Body of pancreas (tissue), 4 donors: ENCODE results near the gene PPP3CB. TPM values are rescaled to one million over a fixed set of nuclear protein-coding genes. Genes with fewer than 3 reads are reported as not detected.

ENCODE experiments used
- ATAC-seq: fragments of 150-250 bp; one replicate; pipeline ENCODE4 v1.9.1; 2016
- DNase-seq, 4 donors: peaks; one replicate each; pipeline ENCODE4 v3.0.0-alpha.2; 2019
- H3K27ac ChIP-seq, 4 donors: fragments of 200-600 bp; sonication (generic); 1 replicate in 3 of 4; 2 replicates in 1 of 4; pipeline versions ENCODE4 v1.5.1 to v1.6.1; 2016 to 2019; ENCODE audit warnings: mild to moderate bottlenecking in 1 of 4, mixed read lengths in 1 of 4, moderate library complexity in 1 of 4
- H3K27me3 ChIP-seq, 2 donors: fragments of 200-600 bp; sonication (generic); one replicate each; pipeline ENCODE4 v1.6.0; 2016; ENCODE audit warnings: mild to moderate bottlenecking in 1 of 2
- H3K36me3 ChIP-seq, 2 donors: fragments of 200-600 bp; sonication (generic); replicated peaks in 1 of 2; 2 replicates each; pipeline ENCODE4 v1.5.1; 2016; ENCODE audit warnings: low read depth in 2 of 2; ENCODE audit not compliant: insufficient read depth in 1 of 2
- H3K4me1 ChIP-seq: fragments of 200-600 bp; sonication (generic); one replicate; pipeline ENCODE4 v1.6.0; 2016
- H3K4me3 ChIP-seq, 2 donors: fragments of 200-600 bp; sonication (generic); 1 replicate in 1 of 2; 2 replicates in 1 of 2; pipeline ENCODE4 v1.5.1; 2016 to 2019
- H3K9me3 ChIP-seq, 3 donors: fragments of 200-600 bp; sonication (generic); 1 replicate in 2 of 3; 2 replicates in 1 of 3; pipeline ENCODE4 v1.5.1; 2016
- POLR2A ChIP-seq, 3 donors: fragments of 450-650 bp; IDR thresholded peaks; one replicate each; pipeline ENCODE4 v1.6.1; 2016; ENCODE audit warnings: antibody characterized with exemption in 3 of 3, mild to moderate bottlenecking in 2 of 3
- WGBS, 2 donors: methylation state at CpG; one replicate each; pipeline ENCODE4 v1.1.5; 2017; 5-methylcytosine and 5-hydroxymethylcytosine counted together
- intact Hi-C: fragments of 100-400 bp; cut with DNase I; formaldehyde crosslinking; loops from one replicate; pipeline ENCODE4 v1.15.1; 2023
- total RNA-seq, 2 donors: library from RNA; depleted of rRNA; stranded (reverse); fragments of >200 nt; gene quantifications; one replicate each; pipeline ENCODE4 v1.1.0, GENCODE V29; 2016
- TF ChIP-seq, protein P1 (sequence below), 7 experiments: fragments of 450-650 bp in 4 of 7; fragments of 200-600 bp in 3 of 7; sonication (generic) in 3 of 7; IDR thresholded peaks; one replicate each; pipeline ENCODE4 v1.5.1; 2016 to 2019; ENCODE audit warnings: antibody characterized with exemption in 7 of 7

Gene PPP3CB
- total RNA-seq, 2 donors from 2014 or later: 20.4 to 27.5 TPM

GRCh38 chr10:73493781-73494180 lies 2.0 kb downstream of the PPP3CB start:
- intact Hi-C loops: no loop called here
- Histone ChIP-seq H3K4me3 (no peak overlapping the region), H3K4me1 (peaks cover 38% of the 10 kb centered on the region), H3K27ac (no peak overlapping the region), H3K9me3 (no peaks in the 10 kb centered on the region), H3K36me3 (peaks cover 0 to 7% of the 10 kb centered on the region in 2 donors), H3K27me3 (no peaks in the 10 kb centered on the region)
- no peak for DNase-seq
- no peak for TF ChIP-seq POLR2A (IDR thresholded peaks at IDR 0.05)
- TF ChIP-seq, protein P1, sequence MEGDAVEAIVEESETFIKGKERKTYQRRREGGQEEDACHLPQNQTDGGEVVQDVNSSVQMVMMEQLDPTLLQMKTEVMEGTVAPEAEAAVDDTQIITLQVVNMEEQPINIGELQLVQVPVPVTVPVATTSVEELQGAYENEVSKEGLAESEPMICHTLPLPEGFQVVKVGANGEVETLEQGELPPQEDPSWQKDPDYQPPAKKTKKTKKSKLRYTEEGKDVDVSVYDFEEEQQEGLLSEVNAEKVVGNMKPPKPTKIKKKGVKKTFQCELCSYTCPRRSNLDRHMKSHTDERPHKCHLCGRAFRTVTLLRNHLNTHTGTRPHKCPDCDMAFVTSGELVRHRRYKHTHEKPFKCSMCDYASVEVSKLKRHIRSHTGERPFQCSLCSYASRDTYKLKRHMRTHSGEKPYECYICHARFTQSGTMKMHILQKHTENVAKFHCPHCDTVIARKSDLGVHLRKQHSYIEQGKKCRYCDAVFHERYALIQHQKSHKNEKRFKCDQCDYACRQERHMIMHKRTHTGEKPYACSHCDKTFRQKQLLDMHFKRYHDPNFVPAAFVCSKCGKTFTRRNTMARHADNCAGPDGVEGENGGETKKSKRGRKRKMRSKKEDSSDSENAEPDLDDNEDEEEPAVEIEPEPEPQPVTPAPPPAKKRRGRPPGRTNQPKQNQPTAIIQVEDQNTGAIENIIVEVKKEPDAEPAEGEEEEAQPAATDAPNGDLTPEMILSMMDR (IDR thresholded peaks at IDR 0.05): no peak
- ATAC-seq: no peak
- WGBS, 2 donors: 36 to 45% methylated on average over 2 of the region's 2 CpGs

DNA sequence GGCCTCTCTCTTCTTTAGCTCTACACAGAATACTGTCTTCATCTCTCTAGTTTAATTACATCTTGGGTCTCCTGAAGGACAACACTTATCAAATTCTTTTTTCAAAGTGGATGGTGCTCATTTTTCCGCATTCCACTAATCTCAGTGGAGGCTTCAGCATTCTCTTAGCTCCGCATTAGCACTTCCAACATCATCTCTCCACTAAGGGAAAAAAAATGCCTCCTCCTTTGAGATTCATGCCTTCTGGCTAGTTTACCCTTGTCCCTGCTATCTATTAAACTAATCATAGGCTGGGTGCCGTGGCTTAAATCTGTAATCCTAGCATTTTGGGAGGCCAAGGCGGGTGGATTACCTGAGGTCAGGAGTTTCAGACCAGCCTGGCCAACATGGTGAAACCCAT lies 9.2 kb downstream of the PPP3CB start:
- no peak for TF ChIP-seq POLR2A (IDR thresholded peaks at IDR 0.05)
- TF ChIP-seq, protein P1 (IDR thresholded peaks at IDR 0.05): no peak
- DNase-seq (no peak), ATAC-seq (no peak)
- Histone ChIP-seq H3K9me3 (no peaks in the 10 kb centered on the region), H3K4me1 (peaks cover 6% of the 10 kb centered on the region), H3K36me3 (peaks cover 0 to 2% of the 10 kb centered on the region in 2 donors), H3K27ac (no peak overlapping the region), H3K4me3 (no peak overlapping the region), H3K27me3 (no peaks in the 10 kb centered on the region)
- WGBS, 2 donors: 95 to 96% methylated on average over 4 of the region's 4 CpGs
- intact Hi-C loops: no loop called here

- no peak overlapping the region for H3K4me3 ChIP-seq
- H3K27ac ChIP-seq: no peak overlapping the region
- peaks cover 0 to 2% of the 10 kb centered on the region in 2 donors for H3K36me3 ChIP-seq
- no peak for DNase-seq
- no peak for ATAC-seq
- H3K27me3 ChIP-seq: no peaks in the 10 kb centered on the region
- H3K9me3 ChIP-seq: no peaks in the 10 kb centered on the region
- H3K4me1 ChIP-seq: peaks cover 6% of the 10 kb centered on the region
- intact Hi-C loops: no loop called here
- TF ChIP-seq, protein P1 (IDR thresholded peaks at IDR 0.05): no peak
- no peak for TF ChIP-seq POLR2A (IDR thresholded peaks at IDR 0.05)
- 70 to 78% methylated on average over 1 of the region's 1 CpG for WGBS, 2 donors
Measured at GRCh38 chr10:73485320-73485719, 10.5 kb downstream of the PPP3CB start.

- no peak overlapping the region for H3K27ac ChIP-seq
- no peaks in the 10 kb centered on the region for H3K4me1 ChIP-seq
- no peaks in the 10 kb centered on the region for H3K27me3 ChIP-seq
- peaks cover 8 to 16% of the 10 kb centered on the region in 2 donors for H3K36me3 ChIP-seq
- intact Hi-C loops: no loop called here
- TF ChIP-seq, protein P1 (IDR thresholded peaks at IDR 0.05): no peak
- no peak for TF ChIP-seq POLR2A (IDR thresholded peaks at IDR 0.05)
- 87% methylated on average over 5 to 7 of the region's 7 CpGs for WGBS, 2 donors
- H3K4me3 ChIP-seq: no peak overlapping the region
- DNase-seq: no peak
- H3K9me3 ChIP-seq: no peaks in the 10 kb centered on the region
- ATAC-seq: no peak
Measured at GRCh38 chr10:73480158-73480557, 15.7 kb downstream of the PPP3CB start.

- H3K27ac ChIP-seq: no peak overlapping the region
- peaks cover 8 to 17% of the 10 kb centered on the region in 2 donors for H3K36me3 ChIP-seq
- H3K9me3 ChIP-seq: no peaks in the 10 kb centered on the region
- H3K4me3 ChIP-seq: no peak overlapping the region
- H3K27me3 ChIP-seq: no peaks in the 10 kb centered on the region
- intact Hi-C loops: no loop called here
- H3K4me1 ChIP-seq: no peaks in the 10 kb centered on the region
- DNase-seq: no peak
- 78 to 88% methylated on average over 3 of the region's 3 CpGs for WGBS, 2 donors
- TF ChIP-seq, protein P1 (IDR thresholded peaks at IDR 0.05): no peak
- no peak for TF ChIP-seq POLR2A (IDR thresholded peaks at IDR 0.05)
- ATAC-seq: no peak
Measured at GRCh38 chr10:73478636-73479035, 17.2 kb downstream of the PPP3CB start.
